Measurements from ENCODE around the gene TLCD1. TPM values are rescaled to one million over a fixed set of nuclear protein-coding genes. Genes with fewer than 3 reads are reported as not detected.
A peak's percentile ranks its signal among the peaks of the same experiment; 100 is the strongest.
"Not testable (repeated sequence)": the region's sequence is repeated elsewhere in the genome, so short reads cannot be mapped to it uniquely, and the experiment has no call there.

Gene TLCD1
- total and polyA plus RNA-seq, 5 experiments from 2014 or later, result 0.22 to 0.88 TPM; not detected in 3

- Mint-ChIP-seq H3K36me3 (peaks cover 9 to 57% (median 25%) of the 10 kb centered on the region in 3 donors), H3K27me3 (no peaks in the 10 kb centered on the region), H3K27ac (peak overlapping the region; percentile 37 to 87 (median 80)), H3K4me1 (peaks cover 23 to 81% (median 69%) of the 10 kb centered on the region in 4 donors), H3K4me3 (peak overlapping the region; percentile 26 to 98 (median 82)), H3K9me3 (no peaks in the 10 kb centered on the region)
- POLR2A ChIA-PET, result interaction anchor here (0.7 to 7.5 kb wide), 4 partner anchors 13 to 227 kb away, joined by 3 to 365 read pairs (median 61); partner anchors contain the start of genes DHRS13, PHF12, PROCA1 and TRAF4
- ATAC-seq, result no peak
- no peak for DNase-seq
Observed at GRCh38 chr17:28724500-28725165, 1.4 kb downstream of the TLCD1 start.

GRCh38 chr17:28723836-28724499 lies 2.1 kb downstream of the TLCD1 start:
- POLR2A ChIA-PET, result interaction anchor here (0.7 to 7.5 kb wide), 3 partner anchors 13 to 227 kb away, joined by 3 to 365 read pairs (median 106); partner anchors contain the start of genes PHF12, PROCA1 and TRAF4
- peaks cover 9 to 57% (median 25%) of the 10 kb centered on the region in 3 donors for H3K36me3 Mint-ChIP-seq
- not testable (repeated sequence) for H3K9me3 Mint-ChIP-seq, DNase-seq, ATAC-seq, H3K27me3 Mint-ChIP-seq
- peak overlapping the region; percentile 26 to 98 (median 78) for H3K4me3 Mint-ChIP-seq
- H3K4me1 Mint-ChIP-seq, result peaks cover 25 to 83% (median 71%) of the 10 kb centered on the region in 4 donors
- H3K27ac Mint-ChIP-seq, result peak overlapping the region in 8 of 10 donors; percentile 22 to 87 (median 70)

- DNase-seq (no peak), ATAC-seq (no peak)
- peak overlapping the region in 6 of 10 donors; percentile 6 to 76 (median 35) for H3K4me3 Mint-ChIP-seq
- H3K4me1 Mint-ChIP-seq, result peaks cover 25 to 85% (median 72%) of the 10 kb centered on the region in 4 donors
- H3K36me3 Mint-ChIP-seq, result peaks cover 9 to 57% (median 25%) of the 10 kb centered on the region in 3 donors
- H3K27ac Mint-ChIP-seq, result peak overlapping the region in 5 of 10 donors; percentile 6 to 67 (median 49)
- peaks cover 0 to 4% (median 1%) of the 10 kb centered on the region in 5 donors for H3K27me3 Mint-ChIP-seq
- no peaks in the 10 kb centered on the region for H3K9me3 Mint-ChIP-seq
- POLR2A ChIA-PET, result interaction anchor here (4.5 to 7.5 kb wide), 2 partner anchors 23 to 228 kb away, joined by 112 to 365 read pairs; partner anchors contain the start of genes PHF12 and TRAF4
Observed at GRCh38 chr17:28723159-28723835, 2.7 kb downstream of the TLCD1 start.

- peak overlapping the region; percentile 20 to 99 (median 52) for H3K4me3 Mint-ChIP-seq
- H3K36me3 Mint-ChIP-seq, result peaks cover 9 to 57% (median 25%) of the 10 kb centered on the region in 3 donors
- H3K27me3 Mint-ChIP-seq, result peaks cover 0 to 9% (median 6%) of the 10 kb centered on the region in 5 donors
- H3K9me3 Mint-ChIP-seq, result no peaks in the 10 kb centered on the region
- DNase-seq, result no peak
- H3K4me1 Mint-ChIP-seq, result peaks cover 25 to 83% (median 70%) of the 10 kb centered on the region in 4 donors
- POLR2A ChIA-PET, result interaction anchor here (1.1 to 7.5 kb wide), 4 partner anchors 12 to 229 kb away, joined by 4 to 365 read pairs (median 96); partner anchors contain the start of genes PHF12, PROCA1 and TRAF4
- no peak for ATAC-seq
- peak overlapping the region in 4 of 10 donors; percentile 32 to 65 (median 42) for H3K27ac Mint-ChIP-seq
Observed at GRCh38 chr17:28722417-28723158, 3.4 kb downstream of the TLCD1 start.

- H3K9me3 Mint-ChIP-seq, DNase-seq, ATAC-seq: not testable (repeated sequence)
- H3K36me3 Mint-ChIP-seq, result peaks cover 9 to 54% (median 25%) of the 10 kb centered on the region in 3 donors
- H3K4me1 Mint-ChIP-seq, result peaks cover 20 to 78% (median 60%) of the 10 kb centered on the region in 4 donors
- peak overlapping the region; percentile 93 to 99 (median 98) for H3K4me3 Mint-ChIP-seq
- peaks cover 0 to 15% (median 6%) of the 10 kb centered on the region in 5 donors for H3K27me3 Mint-ChIP-seq
- POLR2A ChIA-PET, result interaction anchor here (1.0 to 4.5 kb wide), 11 partner anchors 7 to 419 kb away, joined by 3 to 112 read pairs (median 17); partner anchors contain the start of genes BLTP2, FAM222B, NEK8 and PHF12
- peak overlapping the region; percentile 96 to 100 (median 98) for H3K27ac Mint-ChIP-seq
Observed at GRCh38 chr17:28720997-28721329, 5.1 kb downstream of the TLCD1 start.

- Mint-ChIP-seq H3K4me1 (peaks cover 20 to 75% (median 56%) of the 10 kb centered on the region in 4 donors), H3K27me3 (peaks cover 0 to 20% (median 7%) of the 10 kb centered on the region in 5 donors), H3K9me3 (no peaks in the 10 kb centered on the region), H3K36me3 (peaks cover 9 to 54% (median 25%) of the 10 kb centered on the region in 3 donors), H3K4me3 (peak overlapping the region; percentile 93 to 99 (median 98)), H3K27ac (peak overlapping the region; percentile 96 to 100 (median 98))
- POLR2A ChIA-PET, result interaction anchor here (0.8 to 4.5 kb wide), 23 partner anchors 8 to 419 kb away, joined by 3 to 112 read pairs (median 7); partner anchors contain the start of genes BLTP2, FAM222B, FLOT2 and IFT20
- DNase-seq (peak in 1 of 10 donors; percentile 39), ATAC-seq (peak in 1 of 2 donors; percentile 0)
Observed at GRCh38 chr17:28720247-28720996, 5.6 kb downstream of the TLCD1 start.

GRCh38 chr17:28719021-28719433 lies 7.0 kb downstream of the TLCD1 start:
- Mint-ChIP-seq H3K36me3 (peaks cover 4 to 43% (median 25%) of the 10 kb centered on the region in 3 donors), H3K4me1 (peaks cover 18 to 61% (median 43%) of the 10 kb centered on the region in 4 donors), H3K9me3 (no peaks in the 10 kb centered on the region), H3K4me3 (peak overlapping the region; percentile 93 to 99 (median 98)), H3K27me3 (peaks cover 0 to 30% (median 16%) of the 10 kb centered on the region in 5 donors), H3K27ac (peak overlapping the region; percentile 96 to 100 (median 98))
- POLR2A ChIA-PET, result interaction anchor here (0.7 to 4.5 kb wide), 24 partner anchors 8 to 421 kb away, joined by 3 to 112 read pairs (median 7); partner anchors contain the start of genes ALDOC, BLTP2, FAM222B and FLOT2
- no peak for DNase-seq
- ATAC-seq, result peak in 1 of 2 donors; percentile 1

- peaks cover 0 to 30% (median 16%) of the 10 kb centered on the region in 5 donors for H3K27me3 Mint-ChIP-seq
- no peaks in the 10 kb centered on the region for H3K9me3 Mint-ChIP-seq
- H3K27ac Mint-ChIP-seq, result peak overlapping the region in 9 of 10 donors; percentile 53 to 99 (median 83)
- POLR2A ChIA-PET, result interaction anchor here (1.2 to 4.5 kb wide), 8 partner anchors 8 to 233 kb away, joined by 4 to 112 read pairs (median 36); partner anchors contain the start of genes BLTP2, FLOT2, NEK8 and PHF12
- H3K36me3 Mint-ChIP-seq, result peaks cover 4 to 38% (median 23%) of the 10 kb centered on the region in 3 donors
- DNase-seq (no peak), ATAC-seq (no peak)
- H3K4me1 Mint-ChIP-seq, result peaks cover 18 to 55% (median 42%) of the 10 kb centered on the region in 4 donors
- H3K4me3 Mint-ChIP-seq, result peak overlapping the region; percentile 34 to 98 (median 74)
Observed at GRCh38 chr17:28718333-28719020, 7.6 kb downstream of the TLCD1 start.

GRCh38 chr17:28717578-28718332 lies 8.3 kb downstream of the TLCD1 start, which contains the start of gene RAB34:
Gene RAB34 (minus strand): TSS chr17:28717868. CDS start chr17:28717266, 602 bp downstream.
- Mint-ChIP-seq H3K27me3 (peaks cover 0 to 30% (median 16%) of the 10 kb centered on the region in 5 donors), H3K4me3 (peak within 1 kb of the TSS; percentile 34 to 98 (median 74)), H3K27ac (peak within 1 kb of the TSS; percentile 41 to 99 (median 82)), H3K36me3 (peaks cover 4 to 31% (median 22%) of the 10 kb centered on the region in 3 donors), H3K4me1 (peaks cover 18 to 50% (median 40%) of the 10 kb centered on the region in 4 donors), H3K9me3 (no peaks in the 10 kb centered on the region)
- POLR2A ChIA-PET, result no interaction called here
- no peak for DNase-seq
- no peak for ATAC-seq
